HEK293 (cell line): Measurements from ENCODE around the gene SLC1A7.

Experiments
- CTCF ChIA-PET: fragments of 350-600 bp; formaldehyde crosslinking; extraction: SDS; loops from one replicate; lab custom pipeline; 2021; ENCODE audit warnings: antibody characterized with exemption; lab: Yijun Ruan, JAX
- POLR2A ChIA-PET: fragments of 300-600 bp; formaldehyde crosslinking; extraction: SDS; loops from one replicate; lab custom pipeline; 2020; ENCODE audit warnings: antibody characterized with exemption, inconsistent platforms; lab: Yijun Ruan, JAX
- H3K27ac ChIP-seq: fragments of 200-500 bp; sonication (Bioruptor generic); 2 replicates; pipeline ENCODE4 v1.5.1; 2014; ENCODE audit warnings: low read depth, low read length, control low read depth, inconsistent platforms; ENCODE audit errors: extremely low read depth
- H3K36me3 ChIP-seq, 2 experiments: fragments of 200-500 bp in 1 of 2; sonication (Bioruptor generic) in 1 of 2; 1 replicate in 1 of 2; 2 replicates in 1 of 2; pipeline ENCODE4 v1.5.1; 2014 to 2017; ENCODE audit warnings: inconsistent platforms in 2 of 2, low read length in 2 of 2; ENCODE audit not compliant: control insufficient read depth in 2 of 2, insufficient read depth in 1 of 2
- H3K4me1 ChIP-seq: fragments of 200-500 bp; sonication (Bioruptor generic); 2 replicates; pipeline ENCODE4 v1.5.1; 2014; ENCODE audit warnings: mild to moderate bottlenecking, low read length, inconsistent platforms; ENCODE audit not compliant: control insufficient read depth, insufficient read depth
- H3K4me3 ChIP-seq: 2 replicates; pipeline ENCODE4 v1.5.1; 2011; ENCODE audit warnings: low read depth, mild to moderate bottlenecking, control low read depth, low read length, moderate library complexity
- H3K9me3 ChIP-seq: fragments of 200-500 bp; sonication (Bioruptor generic); 2 replicates; pipeline ENCODE4 v1.5.1; 2014; ENCODE audit warnings: low read depth, low read length, inconsistent platforms; ENCODE audit not compliant: control insufficient read depth, insufficient read depth
- GLI2 ChIP-seq: fragments of 450-650 bp; formaldehyde crosslinking; IDR thresholded peaks from 2 replicates; pipeline ENCODE4; 2017; ENCODE audit warnings: missing biosample characterization, missing genetic modification characterization, low read depth, borderline replicate concordance
- GLI4 ChIP-seq: fragments of 450-650 bp; formaldehyde crosslinking; IDR thresholded peaks from 2 replicates; pipeline ENCODE4 v1.5.1; 2016; ENCODE audit warnings: missing biosample characterization, missing genetic modification characterization
- HOXA7 ChIP-seq: sonication (generic); formaldehyde crosslinking; IDR thresholded peaks from 2 replicates; pipeline ENCODE4 v1.8.1; 2022; ENCODE audit warnings: missing genetic modification reagents, borderline replicate concordance
- KLF16 ChIP-seq: fragments of 450-650 bp; formaldehyde crosslinking; IDR thresholded peaks from 2 replicates; pipeline ENCODE4 v1.5.1; 2017; ENCODE audit warnings: missing biosample characterization, missing genetic modification characterization
- MYNN ChIP-seq: fragments of 450-650 bp; formaldehyde crosslinking; IDR thresholded peaks from 2 replicates; pipeline ENCODE4 v1.5.1; 2016; ENCODE audit warnings: missing biosample characterization, missing genetic modification characterization, borderline replicate concordance
- REPIN1 ChIP-seq: fragments of 450-650 bp; formaldehyde crosslinking; IDR thresholded peaks from 2 replicates; pipeline ENCODE4 v1.5.1; 2017; ENCODE audit warnings: missing biosample characterization, missing genetic modification characterization, low read depth
- SALL2 ChIP-seq: fragments of 450-650 bp; formaldehyde crosslinking; IDR thresholded peaks from 2 replicates; pipeline ENCODE4 v1.5.0; 2017; ENCODE audit warnings: missing biosample characterization, mild to moderate bottlenecking, missing genetic modification characterization, borderline replicate concordance
- SCRT1 ChIP-seq: fragments of 450-650 bp; formaldehyde crosslinking; IDR thresholded peaks from 2 replicates; pipeline ENCODE4 v1.5.1; 2016; ENCODE audit warnings: missing biosample characterization, missing genetic modification characterization, borderline replicate concordance
- SP3 ChIP-seq: fragments of 450-650 bp; formaldehyde crosslinking; IDR thresholded peaks from 2 replicates; pipeline ENCODE4 v1.5.1; 2016; ENCODE audit warnings: missing biosample characterization, missing genetic modification characterization
- TRIM28 ChIP-seq: IDR thresholded peaks from 2 replicates; pipeline ENCODE4 v1.6.1; 2011; ENCODE audit warnings: low read length, control low read depth, borderline replicate concordance
- TSHZ1 ChIP-seq: fragments of 450-650 bp; formaldehyde crosslinking; IDR thresholded peaks from 2 replicates; pipeline ENCODE4 v1.5.1; 2016; ENCODE audit warnings: missing biosample characterization, missing genetic modification characterization, borderline replicate concordance
- ZFHX2 ChIP-seq: fragments of 450-650 bp; formaldehyde crosslinking; conservative IDR thresholded peaks from 2 replicates; pipeline ENCODE4 v1.5.1; 2016; ENCODE audit warnings: missing biosample characterization, missing genetic modification characterization
- ZNF221 ChIP-seq: fragments of 450-650 bp; formaldehyde crosslinking; IDR thresholded peaks from 2 replicates; pipeline ENCODE4 v1.5.1; 2017; ENCODE audit warnings: missing biosample characterization, missing genetic modification characterization, borderline replicate concordance
- ZNF311 ChIP-seq: fragments of 450-650 bp; formaldehyde crosslinking; IDR thresholded peaks from 2 replicates; pipeline ENCODE4 v1.5.1; 2017; ENCODE audit warnings: missing biosample characterization, missing genetic modification characterization, borderline replicate concordance
- ZNF423 ChIP-seq: fragments of 450-650 bp; formaldehyde crosslinking; IDR thresholded peaks from 2 replicates; pipeline ENCODE4 v1.5.1; 2016; ENCODE audit warnings: missing biosample characterization, missing genetic modification characterization
- ZNF521 ChIP-seq: fragments of 450-650 bp; formaldehyde crosslinking; IDR thresholded peaks from 2 replicates; pipeline ENCODE4 v1.5.1; 2017; ENCODE audit warnings: missing biosample characterization, mild to moderate bottlenecking, missing genetic modification characterization
- ZNF561 ChIP-seq: fragments of 450-650 bp; IDR thresholded peaks from 2 replicates; pipeline ENCODE4 v1.5.1; 2018; ENCODE audit warnings: missing biosample characterization, missing genetic modification characterization, borderline replicate concordance
- ZNF624 ChIP-seq: fragments of 450-650 bp; formaldehyde crosslinking; IDR thresholded peaks from 2 replicates; pipeline ENCODE4 v1.5.1; 2017; ENCODE audit warnings: missing biosample characterization, missing genetic modification characterization
- ZNF670 ChIP-seq: fragments of 450-650 bp; formaldehyde crosslinking; IDR thresholded peaks from 2 replicates; pipeline ENCODE4 v1.5.1; 2016; ENCODE audit warnings: missing biosample characterization, missing genetic modification characterization, low read depth
- ZNF791 ChIP-seq: fragments of 450-650 bp; formaldehyde crosslinking; IDR thresholded peaks from 2 replicates; pipeline ENCODE4 v1.5.1; 2016; ENCODE audit warnings: missing biosample characterization, missing genetic modification characterization
- TF ChIP-seq, protein P1 (sequence below): fragments of 450-650 bp; formaldehyde crosslinking; IDR thresholded peaks from 2 replicates; pipeline ENCODE4 v1.5.1; 2016; ENCODE audit warnings: missing biosample characterization, missing genetic modification characterization
- TF ChIP-seq, protein P2 (sequence below): fragments of 450-650 bp; formaldehyde crosslinking; IDR thresholded peaks from 2 replicates; pipeline ENCODE4 v1.5.1; 2016; ENCODE audit warnings: missing biosample characterization, missing genetic modification characterization

SLC1A7 gene

DNA sequence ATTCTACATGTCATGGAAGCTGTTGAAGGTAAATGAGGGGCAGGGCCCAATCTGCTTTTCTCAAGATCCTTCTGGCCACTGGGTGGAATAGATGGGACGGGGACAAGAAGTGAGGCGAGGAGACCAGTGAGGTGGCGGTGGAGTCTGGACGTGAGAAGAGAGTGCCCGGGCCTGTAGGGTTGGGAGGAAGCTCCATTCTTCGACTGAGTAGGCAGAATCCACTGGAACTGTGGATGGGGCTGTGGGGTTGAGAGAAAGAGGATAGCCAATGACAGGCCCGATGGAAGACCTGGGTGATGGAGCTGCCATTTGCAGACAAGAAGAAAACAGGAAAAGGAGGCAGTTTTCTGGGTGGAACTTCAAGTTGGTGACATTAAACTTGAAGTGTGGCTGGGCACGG lies 10.3 kb downstream of the SLC1A7 start:
- TF ChIP-seq KLF16, result no peak
- no peak for TF ChIP-seq ZFHX2 (tag by site-specific recombination)
- TF ChIP-seq ZNF561 (tag by site-specific recombination), result no peak
- TF ChIP-seq ZNF521 (tag by site-specific recombination), result no peak
- TF ChIP-seq HOXA7 (CRISPR knock-in tag), result no peak
- no peak for TF ChIP-seq TSHZ1 (tag by site-specific recombination)
- TF ChIP-seq MYNN (tag by site-specific recombination), result no peak
- no peak for TF ChIP-seq SCRT1 (tag by site-specific recombination)
- TF ChIP-seq, protein P1, sequence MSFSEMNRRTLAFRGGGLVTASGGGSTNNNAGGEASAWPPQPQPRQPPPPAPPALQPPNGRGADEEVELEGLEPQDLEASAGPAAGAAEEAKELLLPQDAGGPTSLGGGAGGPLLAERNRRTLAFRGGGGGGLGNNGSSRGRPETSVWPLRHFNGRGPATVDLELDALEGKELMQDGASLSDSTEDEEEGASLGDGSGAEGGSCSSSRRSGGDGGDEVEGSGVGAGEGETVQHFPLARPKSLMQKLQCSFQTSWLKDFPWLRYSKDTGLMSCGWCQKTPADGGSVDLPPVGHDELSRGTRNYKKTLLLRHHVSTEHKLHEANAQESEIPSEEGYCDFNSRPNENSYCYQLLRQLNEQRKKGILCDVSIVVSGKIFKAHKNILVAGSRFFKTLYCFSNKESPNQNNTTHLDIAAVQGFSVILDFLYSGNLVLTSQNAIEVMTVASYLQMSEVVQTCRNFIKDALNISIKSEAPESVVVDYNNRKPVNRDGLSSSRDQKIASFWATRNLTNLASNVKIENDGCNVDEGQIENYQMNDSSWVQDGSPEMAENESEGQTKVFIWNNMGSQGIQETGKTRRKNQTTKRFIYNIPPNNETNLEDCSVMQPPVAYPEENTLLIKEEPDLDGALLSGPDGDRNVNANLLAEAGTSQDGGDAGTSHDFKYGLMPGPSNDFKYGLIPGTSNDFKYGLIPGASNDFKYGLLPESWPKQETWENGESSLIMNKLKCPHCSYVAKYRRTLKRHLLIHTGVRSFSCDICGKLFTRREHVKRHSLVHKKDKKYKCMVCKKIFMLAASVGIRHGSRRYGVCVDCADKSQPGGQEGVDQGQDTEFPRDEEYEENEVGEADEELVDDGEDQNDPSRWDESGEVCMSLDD (tag by site-specific recombination), result no peak
- TF ChIP-seq, all 188 proteins: peak for 0
- no peaks in the 10 kb centered on the region for H3K9me3 ChIP-seq
- POLR2A ChIA-PET, result no interaction called here
- no peaks in the 10 kb centered on the region for H3K36me3 ChIP-seq
- no peak overlapping the region for H3K27ac ChIP-seq
- no peak overlapping the region for H3K4me3 ChIP-seq
- CTCF ChIA-PET, result interaction anchor here (0.6 to 1.3 kb wide), 4 partner anchors 10 to 54 kb away, joined by 3 to 6 read pairs (median 4); no protein-coding TSS in a partner anchor
- 0 out of 2 replicates have a peak, but pooled peaks cover 3% of the 10 kb centered on the region for H3K4me1 ChIP-seq

GRCh38 chr1:53131590-53131938 lies 10.9 kb downstream of the SLC1A7 start:
- POLR2A ChIA-PET, result no interaction called here
- TF ChIP-seq ZNF670, result no peak
- TF ChIP-seq ZNF791 (tag by site-specific recombination), result no peak
- TF ChIP-seq ZNF311 (tag by site-specific recombination), result no peak
- no peak for TF ChIP-seq ZNF423 (tag by site-specific recombination)
- TF ChIP-seq REPIN1 (tag by site-specific recombination), result no peak
- no peak for TF ChIP-seq GLI4
- no peak for TF ChIP-seq SALL2 (tag by site-specific recombination)
- TF ChIP-seq GLI2 (tag by site-specific recombination), result no peak
- no peak for TF ChIP-seq ZNF221 (tag by site-specific recombination)
- TF ChIP-seq SP3 (tag by site-specific recombination), result no peak
- TF ChIP-seq ZNF624, result no peak
- TF ChIP-seq TRIM28, result no peak
- TF ChIP-seq, protein P2, sequence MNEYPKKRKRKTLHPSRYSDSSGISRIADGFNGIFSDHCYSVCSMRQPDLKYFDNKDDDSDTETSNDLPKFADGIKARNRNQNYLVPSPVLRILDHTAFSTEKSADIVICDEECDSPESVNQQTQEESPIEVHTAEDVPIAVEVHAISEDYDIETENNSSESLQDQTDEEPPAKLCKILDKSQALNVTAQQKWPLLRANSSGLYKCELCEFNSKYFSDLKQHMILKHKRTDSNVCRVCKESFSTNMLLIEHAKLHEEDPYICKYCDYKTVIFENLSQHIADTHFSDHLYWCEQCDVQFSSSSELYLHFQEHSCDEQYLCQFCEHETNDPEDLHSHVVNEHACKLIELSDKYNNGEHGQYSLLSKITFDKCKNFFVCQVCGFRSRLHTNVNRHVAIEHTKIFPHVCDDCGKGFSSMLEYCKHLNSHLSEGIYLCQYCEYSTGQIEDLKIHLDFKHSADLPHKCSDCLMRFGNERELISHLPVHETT (tag by site-specific recombination), result no peak
- Histone ChIP-seq H3K9me3 (no peaks in the 10 kb centered on the region), H3K4me1 (0 out of 2 replicates have a peak, but pooled peaks cover 3% of the 10 kb centered on the region), H3K36me3 (no peaks in the 10 kb centered on the region), H3K4me3 (no peak overlapping the region), H3K27ac (no peak overlapping the region)
- CTCF ChIA-PET, result interaction anchor here (0.6 to 1.0 kb wide), 2 partner anchors 55 to 181 kb away, joined by 3 to 4 read pairs; no protein-coding TSS in a partner anchor
